ENCODE results near the gene TSFM. TPM values are rescaled to one million over a fixed set of nuclear protein-coding genes. Genes with fewer than 3 reads are reported as not detected.

The TSFM gene
- total RNA-seq, 1 experiment from 2014 or later = 53.2 TPM

DNA sequence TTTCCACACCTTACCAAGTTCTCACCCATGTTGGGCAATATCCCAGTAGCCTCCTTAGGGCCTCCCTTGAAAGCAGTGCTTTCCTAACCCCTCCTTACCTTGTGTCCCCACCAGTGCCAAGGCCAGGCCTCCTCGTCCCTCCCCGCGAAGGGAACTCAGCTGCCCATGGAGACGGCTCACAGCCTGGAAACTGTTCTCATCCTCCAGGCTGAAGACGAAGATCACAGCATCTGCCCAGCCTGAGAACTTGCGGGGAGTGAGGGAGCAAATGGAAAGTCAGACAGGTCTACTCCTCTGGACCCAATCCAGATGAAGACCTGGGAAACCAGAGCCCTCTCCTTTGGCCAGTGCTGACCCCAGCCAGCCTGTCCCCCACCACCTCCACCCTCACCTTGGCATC is 48.7 kb upstream of the TSFM start (continued):
- TF ChIP-seq, protein P1, sequence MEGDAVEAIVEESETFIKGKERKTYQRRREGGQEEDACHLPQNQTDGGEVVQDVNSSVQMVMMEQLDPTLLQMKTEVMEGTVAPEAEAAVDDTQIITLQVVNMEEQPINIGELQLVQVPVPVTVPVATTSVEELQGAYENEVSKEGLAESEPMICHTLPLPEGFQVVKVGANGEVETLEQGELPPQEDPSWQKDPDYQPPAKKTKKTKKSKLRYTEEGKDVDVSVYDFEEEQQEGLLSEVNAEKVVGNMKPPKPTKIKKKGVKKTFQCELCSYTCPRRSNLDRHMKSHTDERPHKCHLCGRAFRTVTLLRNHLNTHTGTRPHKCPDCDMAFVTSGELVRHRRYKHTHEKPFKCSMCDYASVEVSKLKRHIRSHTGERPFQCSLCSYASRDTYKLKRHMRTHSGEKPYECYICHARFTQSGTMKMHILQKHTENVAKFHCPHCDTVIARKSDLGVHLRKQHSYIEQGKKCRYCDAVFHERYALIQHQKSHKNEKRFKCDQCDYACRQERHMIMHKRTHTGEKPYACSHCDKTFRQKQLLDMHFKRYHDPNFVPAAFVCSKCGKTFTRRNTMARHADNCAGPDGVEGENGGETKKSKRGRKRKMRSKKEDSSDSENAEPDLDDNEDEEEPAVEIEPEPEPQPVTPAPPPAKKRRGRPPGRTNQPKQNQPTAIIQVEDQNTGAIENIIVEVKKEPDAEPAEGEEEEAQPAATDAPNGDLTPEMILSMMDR (IDR thresholded peaks at IDR 0.05 in 2 of 3, conservative IDR thresholded peaks at IDR 0.05 in 1 of 3; ENCODE audit: borderline replicate concordance in 1 of 3, insufficient read depth in 1 of 3, low read depth in 2 of 3, low read length in 2 of 3) = no peak
- TF ChIP-seq, protein P2, sequence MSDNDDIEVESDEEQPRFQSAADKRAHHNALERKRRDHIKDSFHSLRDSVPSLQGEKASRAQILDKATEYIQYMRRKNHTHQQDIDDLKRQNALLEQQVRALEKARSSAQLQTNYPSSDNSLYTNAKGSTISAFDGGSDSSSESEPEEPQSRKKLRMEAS (IDR thresholded peaks at IDR 0.05) = no peak
- TF ChIP-seq CEBPB (IDR thresholded peaks at IDR 0.05; ENCODE audit: low read depth) = no peak
- no peak for TF ChIP-seq ZFX (IDR thresholded peaks at IDR 0.05)
- TF ChIP-seq POLR2A (IDR thresholded peaks at IDR 0.05; ENCODE audit: borderline replicate concordance, extremely low read depth, insufficient read depth, insufficient read length) = no peak
- TF ChIP-seq FOSL1 (IDR thresholded peaks at IDR 0.05; ENCODE audit: low read depth) = no peak
- no peak for TF ChIP-seq EZH2phosphoT487 (IDR thresholded peaks at IDR 0.05; ENCODE audit: borderline replicate concordance)
- TF ChIP-seq POLR2AphosphoS5 (IDR thresholded peaks at IDR 0.05; ENCODE audit: low read depth, low read length) = no peak

DNA sequence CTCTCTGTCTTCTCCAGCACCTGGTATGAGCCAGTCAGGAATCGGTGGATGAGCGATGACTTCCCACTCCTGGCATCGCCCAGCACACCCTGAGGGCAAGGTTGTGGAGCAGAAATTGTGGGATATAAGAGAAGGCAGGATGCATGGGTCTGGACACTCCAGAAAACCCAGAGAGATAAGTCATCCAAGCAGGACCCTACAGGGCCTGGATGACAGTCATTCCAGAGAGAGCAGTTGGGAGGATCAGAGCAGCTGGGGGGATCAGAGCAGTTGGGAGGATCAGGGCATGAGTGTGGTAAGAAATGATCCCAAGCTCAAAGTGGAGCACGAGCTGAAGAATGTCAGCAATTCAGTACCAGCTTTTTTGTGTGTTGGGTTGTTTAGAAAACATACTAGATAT is 48.0 kb upstream of the TSFM start:
- BruUV-seq (replicated peaks) = no TSS peak
- H3K27ac ChIP-seq (ENCODE audit: low read depth, low read length) = no peak overlapping the region
- no peaks in the 10 kb centered on the region for H3K4me1 ChIP-seq (ENCODE audit: control insufficient read depth in 1 of 2, insufficient read depth in 2 of 2, low read length in 2 of 2)
- no peak for ATAC-seq
- no peaks in the 10 kb centered on the region for H3K9me3 ChIP-seq (ENCODE audit: control insufficient read depth in 1 of 2, insufficient read depth in 1 of 2, low read depth in 1 of 2, low read length in 2 of 2)
- peaks cover 0 to 15% of the 10 kb centered on the region in 2 experiments; a peak in 3 of 4 replicates for H3K36me3 ChIP-seq (ENCODE audit: control insufficient read depth in 1 of 2, insufficient read depth in 2 of 2, low read length in 2 of 2)
- H2AFZ ChIP-seq (ENCODE audit: low read depth, low read length, poor library complexity, severe bottlenecking) = no peak overlapping the region
- H3K4me2 ChIP-seq (ENCODE audit: low read length) = no peak overlapping the region
- no peaks in the 10 kb centered on the region for H4K20me1 ChIP-seq (ENCODE audit: insufficient read depth)
- no peak overlapping the region for H3K4me3 ChIP-seq (replicated peaks in 1 of 2; ENCODE audit: low read depth in 1 of 2, low read length in 2 of 2)
- ChIA-PET POLR2A (no interaction called here), CTCF (no interaction called here), RAD21 (ENCODE audit: low non-redundant PET in 1 of 2, low total read pairs in 2 of 2, uncharacterized antibody in 2 of 2, unreplicated experiment in 2 of 2) (no interaction called here)
- H3K27me3 ChIP-seq (ENCODE audit: insufficient read depth, low read length) = no peaks in the 10 kb centered on the region
- DNase-seq (ENCODE audit: low read depth, low spot score) = no peak
- H3K9ac ChIP-seq (ENCODE audit: low read length) = no peak overlapping the region
- intact Hi-C loops (cut with micrococcal nuclease) = no loop called here
- H3K79me2 ChIP-seq (ENCODE audit: insufficient read depth, low read length) = no peaks in the 10 kb centered on the region
- no peaks in the 10 kb centered on the region for H3K9me2 ChIP-seq (ENCODE audit: insufficient read depth)
- TF ChIP-seq, protein P3, sequence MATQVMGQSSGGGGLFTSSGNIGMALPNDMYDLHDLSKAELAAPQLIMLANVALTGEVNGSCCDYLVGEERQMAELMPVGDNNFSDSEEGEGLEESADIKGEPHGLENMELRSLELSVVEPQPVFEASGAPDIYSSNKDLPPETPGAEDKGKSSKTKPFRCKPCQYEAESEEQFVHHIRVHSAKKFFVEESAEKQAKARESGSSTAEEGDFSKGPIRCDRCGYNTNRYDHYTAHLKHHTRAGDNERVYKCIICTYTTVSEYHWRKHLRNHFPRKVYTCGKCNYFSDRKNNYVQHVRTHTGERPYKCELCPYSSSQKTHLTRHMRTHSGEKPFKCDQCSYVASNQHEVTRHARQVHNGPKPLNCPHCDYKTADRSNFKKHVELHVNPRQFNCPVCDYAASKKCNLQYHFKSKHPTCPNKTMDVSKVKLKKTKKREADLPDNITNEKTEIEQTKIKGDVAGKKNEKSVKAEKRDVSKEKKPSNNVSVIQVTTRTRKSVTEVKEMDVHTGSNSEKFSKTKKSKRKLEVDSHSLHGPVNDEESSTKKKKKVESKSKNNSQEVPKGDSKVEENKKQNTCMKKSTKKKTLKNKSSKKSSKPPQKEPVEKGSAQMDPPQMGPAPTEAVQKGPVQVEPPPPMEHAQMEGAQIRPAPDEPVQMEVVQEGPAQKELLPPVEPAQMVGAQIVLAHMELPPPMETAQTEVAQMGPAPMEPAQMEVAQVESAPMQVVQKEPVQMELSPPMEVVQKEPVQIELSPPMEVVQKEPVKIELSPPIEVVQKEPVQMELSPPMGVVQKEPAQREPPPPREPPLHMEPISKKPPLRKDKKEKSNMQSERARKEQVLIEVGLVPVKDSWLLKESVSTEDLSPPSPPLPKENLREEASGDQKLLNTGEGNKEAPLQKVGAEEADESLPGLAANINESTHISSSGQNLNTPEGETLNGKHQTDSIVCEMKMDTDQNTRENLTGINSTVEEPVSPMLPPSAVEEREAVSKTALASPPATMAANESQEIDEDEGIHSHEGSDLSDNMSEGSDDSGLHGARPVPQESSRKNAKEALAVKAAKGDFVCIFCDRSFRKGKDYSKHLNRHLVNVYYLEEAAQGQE (IDR thresholded peaks at IDR 0.05; ENCODE audit: low read depth) = no peak
- no peak for TF ChIP-seq SIN3A (IDR thresholded peaks at IDR 0.05; ENCODE audit: low read depth)
- no peak for TF ChIP-seq YY1 (IDR thresholded peaks at IDR 0.05; ENCODE audit: extremely low read depth, insufficient replicate concordance, low read depth, low read length)
- TF ChIP-seq SP1 (IDR thresholded peaks at IDR 0.05; ENCODE audit: low read depth) = no peak
- no peak for TF ChIP-seq ZNF274 (IDR thresholded peaks at IDR 0.05; ENCODE audit: low read depth, low read length)
- TF ChIP-seq JUND (IDR thresholded peaks at IDR 0.05) = no peak
- TF ChIP-seq EGR1 (IDR thresholded peaks at IDR 0.05; ENCODE audit: low read depth) = no peak
- no peak for TF ChIP-seq ELF1 (IDR thresholded peaks at IDR 0.05; ENCODE audit: borderline replicate concordance, low read depth)
- no peak for TF ChIP-seq POLR2AphosphoS5 (IDR thresholded peaks at IDR 0.05; ENCODE audit: low read depth, low read length)
- no peak for TF ChIP-seq RAD21 (IDR thresholded peaks at IDR 0.05; ENCODE audit: low read depth)
- TF ChIP-seq ZFX (IDR thresholded peaks at IDR 0.05) = no peak
- TF ChIP-seq EZH2phosphoT487 (IDR thresholded peaks at IDR 0.05; ENCODE audit: borderline replicate concordance) = no peak
- TF ChIP-seq TCF7L2 (IDR thresholded peaks at IDR 0.05; ENCODE audit: borderline replicate concordance, extremely low read depth, insufficient read depth, insufficient read length) = no peak
- TF ChIP-seq CEBPB (IDR thresholded peaks at IDR 0.05; ENCODE audit: low read depth) = no peak
- TF ChIP-seq POLR2A (IDR thresholded peaks at IDR 0.05; ENCODE audit: borderline replicate concordance, extremely low read depth, insufficient read depth, insufficient read length) = no peak
- TF ChIP-seq, protein P4, sequence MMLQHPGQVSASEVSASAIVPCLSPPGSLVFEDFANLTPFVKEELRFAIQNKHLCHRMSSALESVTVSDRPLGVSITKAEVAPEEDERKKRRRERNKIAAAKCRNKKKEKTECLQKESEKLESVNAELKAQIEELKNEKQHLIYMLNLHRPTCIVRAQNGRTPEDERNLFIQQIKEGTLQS (IDR thresholded peaks at IDR 0.05) = no peak
